ENCODE data around the gene LRRC32. TPM values are rescaled to one million over a fixed set of nuclear protein-coding genes. Genes with fewer than 3 reads are reported as not detected.
"Not testable (repeated sequence)": the region's sequence is repeated elsewhere in the genome, so short reads cannot be mapped to it uniquely, and the experiment has no call there.

The LRRC32 gene
- total RNA-seq, 2 experiments from 2014 or later: 5.5 to 25.3 TPM

- no peaks in the 10 kb centered on the region for H3K36me3 ChIP-seq (ENCODE audit: insufficient read depth, low read length)
- no peak overlapping the region for H3K4me3 ChIP-seq (ENCODE audit: low read depth, low read length, poor library complexity, severe bottlenecking)
- H2AFZ ChIP-seq (ENCODE audit: low read length): no peak overlapping the region
- H3K4me1 ChIP-seq (ENCODE audit: insufficient read depth, low read length, poor library complexity, severe bottlenecking): peaks cover 4% of the 10 kb centered on the region
- CTCF ChIA-PET (ENCODE audit: unreplicated experiment): no interaction called here
- H3K4me2 ChIP-seq (ENCODE audit: low read length): no peak overlapping the region
- no peak overlapping the region for H3K27ac ChIP-seq (ENCODE audit: low read depth, low read length, poor library complexity, severe bottlenecking)
- TF ChIP-seq, protein P1, sequence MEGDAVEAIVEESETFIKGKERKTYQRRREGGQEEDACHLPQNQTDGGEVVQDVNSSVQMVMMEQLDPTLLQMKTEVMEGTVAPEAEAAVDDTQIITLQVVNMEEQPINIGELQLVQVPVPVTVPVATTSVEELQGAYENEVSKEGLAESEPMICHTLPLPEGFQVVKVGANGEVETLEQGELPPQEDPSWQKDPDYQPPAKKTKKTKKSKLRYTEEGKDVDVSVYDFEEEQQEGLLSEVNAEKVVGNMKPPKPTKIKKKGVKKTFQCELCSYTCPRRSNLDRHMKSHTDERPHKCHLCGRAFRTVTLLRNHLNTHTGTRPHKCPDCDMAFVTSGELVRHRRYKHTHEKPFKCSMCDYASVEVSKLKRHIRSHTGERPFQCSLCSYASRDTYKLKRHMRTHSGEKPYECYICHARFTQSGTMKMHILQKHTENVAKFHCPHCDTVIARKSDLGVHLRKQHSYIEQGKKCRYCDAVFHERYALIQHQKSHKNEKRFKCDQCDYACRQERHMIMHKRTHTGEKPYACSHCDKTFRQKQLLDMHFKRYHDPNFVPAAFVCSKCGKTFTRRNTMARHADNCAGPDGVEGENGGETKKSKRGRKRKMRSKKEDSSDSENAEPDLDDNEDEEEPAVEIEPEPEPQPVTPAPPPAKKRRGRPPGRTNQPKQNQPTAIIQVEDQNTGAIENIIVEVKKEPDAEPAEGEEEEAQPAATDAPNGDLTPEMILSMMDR (conservative IDR thresholded peaks at IDR 0.05; ENCODE audit: low read length): no peak
- TF ChIP-seq EZH2phosphoT487 (IDR thresholded peaks at IDR 0.05; ENCODE audit: borderline replicate concordance, low read depth, low read length): no peak
- no peaks in the 10 kb centered on the region for H4K20me1 ChIP-seq (ENCODE audit: insufficient read depth, low read length)
- no peak for DNase-seq (ENCODE audit: low spot score)
- H3K9me2 ChIP-seq (ENCODE audit: insufficient read depth, low read length): no peaks in the 10 kb centered on the region
- intact Hi-C loops (cut with micrococcal nuclease; ENCODE audit: unreplicated experiment): no loop called here
- no TSS peak for BruUV-seq (replicated peaks)
- no peaks in the 10 kb centered on the region for H3K79me2 ChIP-seq (ENCODE audit: insufficient read depth, low read depth, low read length)
- POLR2A ChIA-PET: no interaction called here
- H3K9me3 ChIP-seq (ENCODE audit: low read length): peaks cover 9% of the 10 kb centered on the region; the same call in 1 of the 2 replicates
Observed at GRCh38 chr11:76621466-76621865, 49.1 kb downstream of the LRRC32 start.

- Histone ChIP-seq H3K27ac (ENCODE audit: low read depth, low read length, poor library complexity, severe bottlenecking) (no peak overlapping the region), H3K4me3 (ENCODE audit: low read depth, low read length, poor library complexity, severe bottlenecking) (no peak overlapping the region), H3K36me3 (ENCODE audit: insufficient read depth, low read length) (no peaks in the 10 kb centered on the region), H3K4me1 (ENCODE audit: insufficient read depth, low read length, poor library complexity, severe bottlenecking) (no peaks in the 10 kb centered on the region), H4K20me1 (ENCODE audit: insufficient read depth, low read length) (no peaks in the 10 kb centered on the region), H3K4me2 (ENCODE audit: low read length) (no peak overlapping the region), H3K9me2 (ENCODE audit: insufficient read depth, low read length) (no peaks in the 10 kb centered on the region), H3K79me2 (ENCODE audit: insufficient read depth, low read depth, low read length) (no peaks in the 10 kb centered on the region), H2AFZ (ENCODE audit: low read length) (no peak overlapping the region), H3K9me3 (ENCODE audit: low read length) (peaks cover under 1% of the 10 kb centered on the region; the same call in 1 of the 2 replicates)
- no TSS peak for BruUV-seq (replicated peaks)
- CTCF ChIA-PET (ENCODE audit: unreplicated experiment): no interaction called here
- DNase-seq (ENCODE audit: low spot score): no peak
- intact Hi-C loops (cut with micrococcal nuclease; ENCODE audit: unreplicated experiment): no loop called here
- TF ChIP-seq, protein P1 (conservative IDR thresholded peaks at IDR 0.05; ENCODE audit: low read length): no peak
- TF ChIP-seq EZH2phosphoT487 (IDR thresholded peaks at IDR 0.05; ENCODE audit: borderline replicate concordance, low read depth, low read length): no peak
- POLR2A ChIA-PET: no interaction called here
Observed at GRCh38 chr11:76620489-76620888, 50.1 kb downstream of the LRRC32 start.

- H3K36me3 ChIP-seq (ENCODE audit: insufficient read depth, low read length); H3K9me3 ChIP-seq (ENCODE audit: low read length); H3K9me2 ChIP-seq (ENCODE audit: insufficient read depth, low read length); POLR2A ChIA-PET; BruUV-seq (replicated peaks); H4K20me1 ChIP-seq (ENCODE audit: insufficient read depth, low read length); H3K4me1 ChIP-seq (ENCODE audit: insufficient read depth, low read length, poor library complexity, severe bottlenecking); intact Hi-C loops (cut with micrococcal nuclease; ENCODE audit: unreplicated experiment); H3K79me2 ChIP-seq (ENCODE audit: insufficient read depth, low read depth, low read length); H2AFZ ChIP-seq (ENCODE audit: low read length); H3K4me2 ChIP-seq (ENCODE audit: low read length); CTCF ChIA-PET (ENCODE audit: unreplicated experiment); H3K4me3 ChIP-seq (ENCODE audit: low read depth, low read length, poor library complexity, severe bottlenecking); DNase-seq (ENCODE audit: low spot score); H3K27ac ChIP-seq (ENCODE audit: low read depth, low read length, poor library complexity, severe bottlenecking): not testable (repeated sequence)
Observed at GRCh38 chr11:76619801-76620200, 50.7 kb downstream of the LRRC32 start.

All from OCI-LY7 (cell line).